Right lobe of liver (tissue), 6 donors: Measurements from ENCODE around the gene NAPA. TPM values are rescaled to one million over a fixed set of nuclear protein-coding genes. Genes with fewer than 3 reads are reported as not detected.
"Not testable (repeated sequence)": the region's sequence is repeated elsewhere in the genome, so short reads cannot be mapped to it uniquely, and the experiment has no call there.

Source experiments
- ATAC-seq, 4 donors: fragments of 200-7000 bp; cut with Tn5 transposase; one replicate each; pipeline ENCODE4 v1.9.1; 2020; ENCODE audit warnings: mild to moderate bottlenecking in 4 of 4, moderate library complexity in 4 of 4
- DNase-seq, 3 donors: peaks; one replicate each; pipeline ENCODE4 v3.0.0-alpha.2; 2020
- H3K27ac ChIP-seq, 3 donors: fragments of 200-600 bp; one replicate each; pipeline ENCODE4 v1.8.0; 2022
- H3K27me3 ChIP-seq, 2 donors: fragments of 200-600 bp; one replicate each; pipeline ENCODE4 v1.8.0; 2022
- H3K36me3 ChIP-seq, 4 donors: fragments of 200-600 bp; sonication (generic) in 1 of 4; one replicate each; pipeline versions ENCODE4 v1.5.1 to v1.8.0; 2017 to 2022; ENCODE audit warnings: control low read depth in 1 of 4
- H3K4me1 ChIP-seq, 4 donors: fragments of 200-600 bp; sonication (generic) in 1 of 4; one replicate each; pipeline versions ENCODE4 v1.5.1 to v1.8.0; 2017 to 2022; ENCODE audit warnings: control low read depth in 1 of 4
- H3K4me3 ChIP-seq, 3 donors: fragments of 200-600 bp; one replicate each; pipeline ENCODE4 v1.8.0; 2022
- H3K9me3 ChIP-seq, 4 donors: fragments of 200-600 bp; sonication (generic) in 1 of 4; one replicate each; pipeline versions ENCODE4 v1.5.1 to v1.8.0; 2017 to 2022; ENCODE audit warnings: control low read depth in 1 of 4
- CTCF ChIP-seq, 4 donors: fragments of 200-600 bp in 3 of 4; fragments of 450-650 bp in 1 of 4; IDR thresholded peaks; one replicate each; pipeline versions ENCODE4 v1.5.1 to v1.8.0; 2016 to 2022; ENCODE audit warnings: antibody characterized with exemption in 4 of 4, mild to moderate bottlenecking in 2 of 4
- POLR2A ChIP-seq: fragments of 450-650 bp; IDR thresholded peaks from one replicate; pipeline ENCODE4 v1.6.1; 2017; ENCODE audit warnings: antibody characterized with exemption, mild to moderate bottlenecking
- WGBS: methylation state at CpG from one replicate; pipeline ENCODE4 v1.1.6; 2018; ENCODE audit warnings: low coverage, low lambda C conversion rate; ENCODE audit not compliant: insufficient coverage; ENCODE audit errors: missing lambda C conversion rate; 5-methylcytosine and 5-hydroxymethylcytosine counted together
- intact Hi-C, 2 donors: fragments of 100-400 bp; cut with DNase I; formaldehyde crosslinking; loops; one replicate each; pipeline versions ENCODE4 v1.11.2 to v1.14.1; 2022
- total RNA-seq, 6 experiments: library from RNA; depleted of rRNA in 2 of 6; stranded (reverse); fragments of >200 nt in 2 of 6; fragmentation: NEBNext Ultra II Directional in 3 of 6; extraction: Animal tissue kit (Norgen Biotek cat#: 25700) in 3 of 6; gene quantifications; one replicate each; pipeline versions ENCODE4 v1.1.0 to v1.2.4, GENCODE V29; 2016 to 2023
- donor health status: DM: no; HTN: yes; CAD: no.
- donor health status: DM: no; HTN: no; CAD: no.
- donor health status: DM: no; HTN: no; CAD: no.
- donor health status: DM: no; HTN: yes; CAD: no.
- donor health status: DM: no; HTN: yes; CAD: no.

The NAPA gene
- total RNA-seq, 6 experiments from 2014 or later = 83.0 to 179 (median 96.0) TPM

- no peaks in the 10 kb centered on the region for H3K27me3 ChIP-seq
- no peaks in the 10 kb centered on the region for H3K4me1 ChIP-seq
- no peak for ATAC-seq
- no peak overlapping the region for H3K27ac ChIP-seq
- no peak for DNase-seq
- WGBS = 87% methylated on average over 7 of the region's 7 CpGs
- no peak for TF ChIP-seq POLR2A
- no peak for TF ChIP-seq CTCF (IDR thresholded peaks at IDR 0.05)
- H3K36me3 ChIP-seq = peaks cover 0 to 46% (median 7%) of the 10 kb centered on the region in 4 donors
- no peak overlapping the region for H3K4me3 ChIP-seq
- no peaks in the 10 kb centered on the region for H3K9me3 ChIP-seq
- intact Hi-C loops = no loop called here
These were observed 24.8 kb downstream of the NAPA start for GRCh38 chr19:47490031-47490430.

GRCh38 chr19:47489072-47489914, 25.6 kb downstream of the NAPA start:
- Histone ChIP-seq H3K27ac (no peak overlapping the region), H3K36me3 (peaks cover 0 to 46% (median 7%) of the 10 kb centered on the region in 4 donors), H3K4me3 (no peak overlapping the region), H3K9me3 (no peaks in the 10 kb centered on the region), H3K4me1 (no peaks in the 10 kb centered on the region), H3K27me3 (no peaks in the 10 kb centered on the region)
- WGBS = 74% methylated on average over 7 of the region's 17 CpGs
- ATAC-seq (no peak), DNase-seq (peak in 1 of 3 donors; percentile 42)
- no peak for TF ChIP-seq POLR2A
- TF ChIP-seq CTCF (IDR thresholded peaks at IDR 0.05) = no peak
- intact Hi-C loops = no loop called here

GRCh38 chr19:47487551-47488515, 27.0 kb downstream of the NAPA start:
- no CpG with 5 or more reads among the region's 19 CpGs for WGBS
- peaks cover 0 to 35% (median 3%) of the 10 kb centered on the region in 4 donors for H3K36me3 ChIP-seq
- TF ChIP-seq POLR2A = no peak
- no peak for TF ChIP-seq CTCF (IDR thresholded peaks at IDR 0.05)

GRCh38 chr19:47486900-47487299, 28.0 kb downstream of the NAPA start:
- ATAC-seq (no peak), DNase-seq (no peak)
- intact Hi-C loops = no loop called here
- no CpG with 5 or more reads among the region's 9 CpGs for WGBS
- no peak overlapping the region for H3K27ac ChIP-seq
- no peaks in the 10 kb centered on the region for H3K4me1 ChIP-seq
- H3K36me3 ChIP-seq = peaks cover 0 to 26% (median 2%) of the 10 kb centered on the region in 4 donors
- no peaks in the 10 kb centered on the region for H3K9me3 ChIP-seq
- no peak for TF ChIP-seq CTCF (IDR thresholded peaks at IDR 0.05)
- TF ChIP-seq POLR2A = no peak
- no peaks in the 10 kb centered on the region for H3K27me3 ChIP-seq
- no peak overlapping the region for H3K4me3 ChIP-seq

More at GRCh38 chr19:47487551-47488515, 27.0 kb downstream of the NAPA start:
- no peak overlapping the region for H3K27ac ChIP-seq
- DNase-seq = peak in 1 of 3 donors; percentile 36
- H3K9me3 ChIP-seq = no peaks in the 10 kb centered on the region
- intact Hi-C loops = no loop called here
- H3K27me3 ChIP-seq = no peaks in the 10 kb centered on the region
- H3K4me1 ChIP-seq = no peaks in the 10 kb centered on the region
- ATAC-seq = no peak
- no peak overlapping the region for H3K4me3 ChIP-seq

- H3K27ac ChIP-seq, intact Hi-C loops, ATAC-seq, H3K4me1 ChIP-seq, H3K9me3 ChIP-seq, H3K4me3 ChIP-seq, DNase-seq, H3K27me3 ChIP-seq: not testable (repeated sequence)
- 90% methylated on average over 9 of the region's 13 CpGs for WGBS
- peaks cover 0 to 20% (median 2%) of the 10 kb centered on the region in 4 donors for H3K36me3 ChIP-seq
These were observed 28.6 kb downstream of the NAPA start for GRCh38 chr19:47486220-47486619.
